ENCODE data around the gene EIF2S3B.

EIF2S3B gene

DNA sequence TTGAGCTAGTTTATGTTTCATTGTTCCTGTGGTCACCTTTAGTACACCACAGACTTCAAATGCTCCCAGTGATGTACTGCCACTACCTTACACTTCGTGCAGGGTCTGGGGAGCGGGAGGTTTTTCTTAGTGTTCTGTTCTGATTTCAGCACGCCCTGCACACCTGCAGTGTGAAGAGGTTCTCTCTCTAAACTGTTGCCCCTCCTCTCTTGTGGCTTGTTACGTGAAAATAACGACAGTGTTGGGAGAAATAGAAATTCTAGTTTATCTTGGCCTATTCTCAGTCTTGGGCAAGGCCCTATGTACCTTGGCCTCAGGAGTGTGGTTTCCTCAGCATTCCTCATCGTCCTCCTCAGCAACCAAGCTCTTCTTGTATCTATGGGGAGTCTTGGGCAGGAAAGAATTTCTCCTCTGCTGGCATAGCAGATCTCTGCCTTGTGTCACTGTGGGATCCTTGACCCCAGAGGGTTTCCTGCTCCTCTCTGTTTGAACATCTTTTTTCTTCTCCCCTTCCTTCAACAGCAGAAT lies 48.6 kb downstream of the EIF2S3B start:
- DNase-seq (ENCODE audit: low spot score): no peak

DNA sequence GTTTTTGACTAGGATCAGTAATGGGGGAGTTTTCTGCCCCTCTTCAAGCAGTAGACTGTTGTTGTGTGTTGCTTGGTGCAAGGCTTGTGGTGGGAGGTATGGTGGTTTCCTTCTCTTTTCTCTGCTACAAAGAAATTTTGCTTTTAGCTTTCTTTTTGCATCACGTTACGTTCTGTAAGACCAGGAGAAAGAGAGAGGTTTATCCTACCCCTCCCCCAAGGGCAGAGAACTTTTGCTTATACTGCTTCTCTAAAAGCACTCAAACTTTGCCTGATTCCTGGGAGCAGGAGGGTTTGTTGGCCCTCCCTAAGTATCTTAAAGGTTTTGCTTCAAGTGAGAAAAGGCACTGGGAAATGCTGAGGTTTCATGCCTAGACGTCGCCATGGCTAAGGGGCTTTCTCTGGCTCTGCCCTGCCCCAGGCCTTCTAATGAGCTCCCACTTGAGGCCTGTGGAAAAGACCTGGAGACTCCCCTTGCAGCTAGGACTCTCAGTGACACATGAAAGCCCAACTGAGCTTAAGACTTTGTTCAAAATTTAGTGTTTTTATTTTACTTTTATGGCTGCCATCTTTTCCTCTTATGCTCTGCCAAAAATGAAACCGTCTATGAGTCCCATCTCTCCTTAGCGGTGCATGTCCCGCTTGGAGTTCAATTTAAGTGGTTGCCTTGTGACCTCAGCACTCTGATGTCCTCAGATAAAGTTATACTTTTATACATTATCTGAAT lies 49.2 kb downstream of the EIF2S3B start:
- DNase-seq (ENCODE audit: low spot score): no peak

DNA sequence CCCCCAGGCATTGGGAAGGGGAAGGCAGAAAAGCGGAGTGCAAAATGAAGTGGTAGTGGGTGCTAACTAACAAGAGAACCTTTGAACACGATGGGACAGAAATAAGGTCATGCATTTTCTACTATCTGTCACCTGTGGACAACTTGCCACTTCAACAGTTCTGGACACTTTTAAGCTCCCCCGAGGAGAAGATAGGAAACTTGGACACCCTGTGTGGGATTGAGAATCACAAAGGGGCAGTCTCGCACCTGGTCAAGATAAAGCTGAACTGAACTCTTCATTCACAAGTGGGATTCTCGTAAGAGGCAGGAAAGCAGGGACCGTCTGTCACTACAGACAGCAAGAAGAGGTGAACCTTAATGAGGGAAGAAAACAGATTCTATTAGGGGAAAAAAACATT lies 51.6 kb downstream of the EIF2S3B start:
- DNase-seq (ENCODE audit: low spot score): no peak

DNA sequence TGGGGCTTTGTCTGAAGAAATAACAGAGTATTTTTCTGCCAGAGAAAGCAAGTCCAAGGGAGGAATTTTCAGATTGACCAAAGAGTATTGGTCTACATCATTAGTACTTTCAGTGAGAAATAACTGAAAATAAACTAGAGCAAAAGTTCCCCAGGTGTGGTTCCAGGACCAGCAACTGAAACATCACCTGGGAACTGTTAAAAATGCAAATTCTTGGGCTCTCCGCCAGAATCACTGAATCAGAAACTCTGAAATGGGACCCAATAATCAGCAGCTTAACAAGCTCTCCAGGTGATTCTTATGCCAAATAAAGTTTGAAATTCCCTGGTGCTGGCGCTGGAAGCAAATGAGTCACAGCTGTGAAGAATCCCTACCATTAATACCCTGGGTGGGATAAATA lies 52.1 kb downstream of the EIF2S3B start:
- no peak for DNase-seq (ENCODE audit: low spot score)

Small RNA genes lying within 50 kb of the gene (small RNA-seq; reads per million reads assigned to genes)
- 0 to 0.04 reads per million in 2 experiments for gene SLC25A39P2

All from SK-N-DZ (cell line).